GM12878 (cell line): ENCODE measurements around the gene MROH9. TPM values are rescaled to one million over a fixed set of nuclear protein-coding genes. Genes with fewer than 3 reads are reported as not detected.

Source experiments
- ATAC-seq: fragments of 200-7000 bp; cut with Tn5 transposase; 3 replicates; pipeline ENCODE4 v1.9.1; 2020; ENCODE audit warnings: mild to moderate bottlenecking, moderate library complexity
- BruUV-seq: library from RNA; stranded (reverse); fragments of 400-500 nt; replicated peaks from 2 replicates; lab custom pipeline; 2021; lab: Mats Ljungman, UMichigan
- CTCF ChIA-PET: fragments of 300-600 bp; sonication (Branson Sonifier 250); formaldehyde crosslinking; extraction: SDS; loops from one replicate; lab custom pipeline; 2021; ENCODE audit warnings: inconsistent platforms; lab: Yijun Ruan, JAX
- POLR2A ChIA-PET: fragments of 350-600 bp; formaldehyde crosslinking; extraction: SDS; loops from one replicate; lab custom pipeline; 2021; ENCODE audit warnings: inconsistent platforms; lab: Charles Lee
- RAD21 ChIA-PET: fragments of 300-600 bp; sonication (Branson Sonifier 250); formaldehyde crosslinking; loops from one replicate; lab custom pipeline; 2023; ENCODE audit warnings: antibody characterized with exemption; ENCODE audit not compliant: unreplicated experiment; lab: Charles Lee
- SMC1A ChIA-PET: fragments of 300-600 bp; sonication (Branson Sonifier 250); formaldehyde crosslinking; loops from one replicate; lab custom pipeline; 2023; ENCODE audit not compliant: unreplicated experiment, uncharacterized antibody; lab: Charles Lee
- DNase-seq: peaks from one replicate; pipeline ENCODE4 v3.0.0-alpha.2; 2011; ENCODE audit warnings: low read depth, low spot score
- FAIRE-seq: peaks from 3 replicates; lab custom pipeline; 2011; peaks lifted over from hg19 to GRCh38; lab: Jason Lieb, UNC
- H2AFZ ChIP-seq: 2 replicates; pipeline ENCODE4 v1.6.0; 2011; ENCODE audit warnings: low read depth, low read length, control low read depth; ENCODE audit not compliant: control insufficient read depth
- H3K27ac ChIP-seq: 2 replicates; pipeline ENCODE4 v1.5.1; 2011; ENCODE audit warnings: control low read depth; ENCODE audit not compliant: control insufficient read depth, insufficient read depth
- H3K27me3 ChIP-seq, 2 experiments: replicated peaks in 1 of 2; 2 replicates each; pipeline versions ENCODE4 v1.6.0 to v1.6.1; 2011; ENCODE audit warnings: low read length in 1 of 2; ENCODE audit not compliant: control insufficient read depth in 2 of 2, insufficient read depth in 2 of 2
- H3K36me3 ChIP-seq, 2 experiments: 2 replicates each; pipeline ENCODE4 v1.5.1; 2011; ENCODE audit warnings: low read length in 1 of 2; ENCODE audit not compliant: control insufficient read depth in 2 of 2, insufficient read depth in 2 of 2
- H3K4me1 ChIP-seq: 2 replicates; pipeline ENCODE4 v1.6.1; 2011; ENCODE audit warnings: mild to moderate bottlenecking, low read length, moderate library complexity, mixed read lengths; ENCODE audit not compliant: control insufficient read depth, insufficient read depth
- H3K4me2 ChIP-seq: 2 replicates; pipeline ENCODE4 v1.6.0; 2011; ENCODE audit warnings: control low read depth; ENCODE audit not compliant: control insufficient read depth, insufficient read depth
- H3K4me3 ChIP-seq: fragments of 200-600 bp; sonication (generic); 2 replicates; pipeline ENCODE4 v1.5.1; 2016
- H3K79me2 ChIP-seq: 2 replicates; pipeline ENCODE4 v1.6.0; 2011; ENCODE audit warnings: low read length; ENCODE audit not compliant: control insufficient read depth, insufficient read depth
- H3K9ac ChIP-seq: 2 replicates; pipeline ENCODE4 v1.8.0; 2011; ENCODE audit warnings: low read length, control low read depth, mixed read lengths; ENCODE audit not compliant: control insufficient read depth, insufficient read depth
- H3K9me3 ChIP-seq: replicated peaks from 3 replicates; pipeline ENCODE4 v1.5.1; 2011; ENCODE audit warnings: mild to moderate bottlenecking, low read length; ENCODE audit not compliant: control insufficient read depth, insufficient read depth
- H4K20me1 ChIP-seq: 2 replicates; pipeline ENCODE4 v1.6.0; 2011; ENCODE audit not compliant: control insufficient read depth, insufficient read depth
- IKZF2 ChIP-seq, 2 experiments: fragments of 450-650 bp; IDR thresholded peaks; 2 replicates each; pipeline ENCODE4 v1.6.1; 2017; ENCODE audit warnings: mild to moderate bottlenecking in 2 of 2, moderate library complexity in 2 of 2
- MTA2 ChIP-seq: fragments of 450-650 bp; IDR thresholded peaks from 2 replicates; pipeline ENCODE4 v1.6.1; 2016; ENCODE audit warnings: low read depth, mild to moderate bottlenecking, moderate library complexity
- NFXL1 ChIP-seq: fragments of 450-650 bp; IDR thresholded peaks from 2 replicates; pipeline ENCODE4 v1.6.1; 2017; ENCODE audit warnings: antibody characterized with exemption, mild to moderate bottlenecking, borderline replicate concordance
- SREBF2 ChIP-seq: IDR thresholded peaks from 2 replicates; pipeline ENCODE4 v1.6.1; 2012; ENCODE audit warnings: mild to moderate bottlenecking, low read length
- SUZ12 ChIP-seq: fragments of 200-600 bp; sonication (generic); IDR thresholded peaks from one replicate; pipeline ENCODE4 v1.6.1; 2018; ENCODE audit warnings: antibody characterized with exemption, mild to moderate bottlenecking; ENCODE audit not compliant: unreplicated experiment
- TCF12 ChIP-seq: IDR thresholded peaks from 2 replicates; pipeline ENCODE4 v1.6.1; 2011; ENCODE audit warnings: low read depth, mild to moderate bottlenecking, low read length
- ZNF207 ChIP-seq: fragments of 450-650 bp; IDR thresholded peaks from 2 replicates; pipeline ENCODE4 v1.6.1; 2014; ENCODE audit warnings: antibody characterized with exemption, mild to moderate bottlenecking, borderline replicate concordance
- WGBS: methylation state at CpG from one replicate; pipeline ENCODE4 v1.1.6; 2016; ENCODE audit warnings: low lambda C conversion rate; ENCODE audit not compliant: insufficient replicate concordance, insufficient coverage; ENCODE audit errors: missing lambda C conversion rate; 5-methylcytosine and 5-hydroxymethylcytosine counted together
- in situ Hi-C: fragments of 300-500 bp; cut with MboI; formaldehyde crosslinking; loops from 9 replicates; pipeline ENCODE4 v1.14.3; 2018; ENCODE audit warnings: mixed read lengths
- intact Hi-C: fragments of 100-400 bp; cut with micrococcal nuclease; formaldehyde crosslinking; loops from one replicate; pipeline ENCODE4 v1.14.2; 2022; ENCODE audit not compliant: unreplicated experiment
- polyA plus RNA-seq, 11 experiments: library from polyadenylated mRNA; depleted of rRNA in 4 of 11; unstranded in 6 of 11; stranded (reverse) in 5 of 11; fragments of >200 nt; fragmentation: Nextera tagmentation in 4 of 11; fragmentation: Illumina TruSeq in 1 of 11; extraction: Ambion mirVana in 4 of 11; extraction: Trizol in 1 of 11; gene quantifications; 1 replicate in 1 of 11; 2 replicates in 10 of 11; pipeline versions ENCODE4 v1.2.1 to v1.2.3, GENCODE V29; 2011 to 2016; ENCODE audit warnings: inconsistent platforms in 2 of 11, missing spikeins in 2 of 11, low read depth in 1 of 11
- total RNA-seq, 4 experiments: library from RNA; depleted of rRNA in 3 of 4; stranded (reverse); fragments of >200 nt in 3 of 4; fragmentation: Illumina TruSeq in 1 of 4; extraction: Trizol in 1 of 4; gene quantifications; 2 replicates each; pipeline versions ENCODE4 v1.2.1 to v1.2.3, GENCODE V29; 2013 to 2021
- TF ChIP-seq, protein P1 (sequence below): fragments of 450-650 bp; formaldehyde crosslinking; IDR thresholded peaks from 2 replicates; pipeline ENCODE4 v1.4.0; 2020; ENCODE audit warnings: mild to moderate bottlenecking, moderate library complexity
- TF ChIP-seq, protein P2 (sequence below): IDR thresholded peaks from 2 replicates; pipeline ENCODE4 v1.6.1; 2012; ENCODE audit warnings: improper control_type of control experiment, low read depth, low read length; ENCODE audit not compliant: insufficient replicate concordance
- TF ChIP-seq, protein P3 (sequence below): fragments of 450-650 bp; IDR thresholded peaks from 2 replicates; pipeline ENCODE4 v1.6.1; 2016; ENCODE audit warnings: mild to moderate bottlenecking
- TF ChIP-seq, protein P4 (sequence below): fragments of 450-650 bp; IDR thresholded peaks from 2 replicates; pipeline ENCODE4 v1.6.1; 2018; ENCODE audit warnings: mild to moderate bottlenecking, low read depth, moderate library complexity; ENCODE audit not compliant: partially characterized antibody

The MROH9 gene
- total and polyA plus RNA-seq, 10 of the 15 experiments (the other 5 are each of a cell fraction or from before 2014, with no cell fraction given): not detected

DNA sequence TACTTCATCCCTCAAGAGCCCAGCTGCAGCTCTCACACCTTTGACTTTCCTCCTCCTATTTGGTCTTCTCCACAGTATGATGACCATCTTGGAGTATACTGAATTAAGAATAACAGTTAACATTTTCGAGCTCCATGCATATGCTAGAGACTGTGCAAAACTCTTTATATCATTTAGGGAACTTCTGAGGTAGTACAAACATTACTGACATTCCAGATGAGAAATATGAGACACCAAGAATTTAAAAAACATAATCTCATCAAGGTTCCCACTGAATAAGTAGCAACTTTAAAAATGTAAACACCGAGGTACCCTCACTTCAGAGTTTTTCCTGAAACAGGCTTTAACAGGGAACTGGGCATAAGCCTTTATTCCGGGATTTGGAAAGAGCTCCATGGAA is 178.0 kb downstream of the MROH9 start:
- ChIA-PET POLR2A (no interaction called here), SMC1A (no interaction called here), RAD21 (no interaction called here), CTCF (interaction anchor here (0.6 kb wide), 1 partner anchor 74 kb away, joined by 3 read pairs; no protein-coding TSS in a partner anchor)
- Histone ChIP-seq H4K20me1 (no peaks in the 10 kb centered on the region), H2AFZ (no peak overlapping the region), H3K9ac (no peak overlapping the region), H3K27me3 (no peaks in the 10 kb centered on the region), H3K4me2 (no peak overlapping the region), H3K9me3 (no peaks in the 10 kb centered on the region), H3K4me1 (no peaks in the 10 kb centered on the region), H3K4me3 (no peak overlapping the region), H3K36me3 (no peaks in the 10 kb centered on the region), H3K79me2 (no peaks in the 10 kb centered on the region), H3K27ac (no peak overlapping the region)
- DNase-seq (no peak), ATAC-seq (no peak), FAIRE-seq (no peak)
- WGBS: 2% methylated on average over 3 of the region's 3 CpGs
- BruUV-seq: no TSS peak
- intact Hi-C loops (no loop called here), in situ Hi-C loops (no loop called here)
- TF ChIP-seq, protein P1, sequence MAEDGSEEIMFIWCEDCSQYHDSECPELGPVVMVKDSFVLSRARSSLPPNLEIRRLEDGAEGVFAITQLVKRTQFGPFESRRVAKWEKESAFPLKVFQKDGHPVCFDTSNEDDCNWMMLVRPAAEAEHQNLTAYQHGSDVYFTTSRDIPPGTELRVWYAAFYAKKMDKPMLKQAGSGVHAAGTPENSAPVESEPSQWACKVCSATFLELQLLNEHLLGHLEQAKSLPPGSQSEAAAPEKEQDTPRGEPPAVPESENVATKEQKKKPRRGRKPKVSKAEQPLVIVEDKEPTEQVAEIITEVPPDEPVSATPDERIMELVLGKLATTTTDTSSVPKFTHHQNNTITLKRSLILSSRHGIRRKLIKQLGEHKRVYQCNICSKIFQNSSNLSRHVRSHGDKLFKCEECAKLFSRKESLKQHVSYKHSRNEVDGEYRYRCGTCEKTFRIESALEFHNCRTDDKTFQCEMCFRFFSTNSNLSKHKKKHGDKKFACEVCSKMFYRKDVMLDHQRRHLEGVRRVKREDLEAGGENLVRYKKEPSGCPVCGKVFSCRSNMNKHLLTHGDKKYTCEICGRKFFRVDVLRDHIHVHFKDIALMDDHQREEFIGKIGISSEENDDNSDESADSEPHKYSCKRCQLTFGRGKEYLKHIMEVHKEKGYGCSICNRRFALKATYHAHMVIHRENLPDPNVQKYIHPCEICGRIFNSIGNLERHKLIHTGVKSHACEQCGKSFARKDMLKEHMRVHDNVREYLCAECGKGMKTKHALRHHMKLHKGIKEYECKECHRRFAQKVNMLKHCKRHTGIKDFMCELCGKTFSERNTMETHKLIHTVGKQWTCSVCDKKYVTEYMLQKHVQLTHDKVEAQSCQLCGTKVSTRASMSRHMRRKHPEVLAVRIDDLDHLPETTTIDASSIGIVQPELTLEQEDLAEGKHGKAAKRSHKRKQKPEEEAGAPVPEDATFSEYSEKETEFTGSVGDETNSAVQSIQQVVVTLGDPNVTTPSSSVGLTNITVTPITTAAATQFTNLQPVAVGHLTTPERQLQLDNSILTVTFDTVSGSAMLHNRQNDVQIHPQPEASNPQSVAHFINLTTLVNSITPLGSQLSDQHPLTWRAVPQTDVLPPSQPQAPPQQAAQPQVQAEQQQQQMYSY (CRISPR knock-in tag): no peak
- TF ChIP-seq TCF12 (no peak), SREBF2 (no peak), IKZF2 (IDR thresholded peaks at IDR 0.05) (no peak), MTA2 (no peak), NFXL1 (no peak), ZNF207 (no peak), SUZ12 (no peak)
- TF ChIP-seq, protein P2, sequence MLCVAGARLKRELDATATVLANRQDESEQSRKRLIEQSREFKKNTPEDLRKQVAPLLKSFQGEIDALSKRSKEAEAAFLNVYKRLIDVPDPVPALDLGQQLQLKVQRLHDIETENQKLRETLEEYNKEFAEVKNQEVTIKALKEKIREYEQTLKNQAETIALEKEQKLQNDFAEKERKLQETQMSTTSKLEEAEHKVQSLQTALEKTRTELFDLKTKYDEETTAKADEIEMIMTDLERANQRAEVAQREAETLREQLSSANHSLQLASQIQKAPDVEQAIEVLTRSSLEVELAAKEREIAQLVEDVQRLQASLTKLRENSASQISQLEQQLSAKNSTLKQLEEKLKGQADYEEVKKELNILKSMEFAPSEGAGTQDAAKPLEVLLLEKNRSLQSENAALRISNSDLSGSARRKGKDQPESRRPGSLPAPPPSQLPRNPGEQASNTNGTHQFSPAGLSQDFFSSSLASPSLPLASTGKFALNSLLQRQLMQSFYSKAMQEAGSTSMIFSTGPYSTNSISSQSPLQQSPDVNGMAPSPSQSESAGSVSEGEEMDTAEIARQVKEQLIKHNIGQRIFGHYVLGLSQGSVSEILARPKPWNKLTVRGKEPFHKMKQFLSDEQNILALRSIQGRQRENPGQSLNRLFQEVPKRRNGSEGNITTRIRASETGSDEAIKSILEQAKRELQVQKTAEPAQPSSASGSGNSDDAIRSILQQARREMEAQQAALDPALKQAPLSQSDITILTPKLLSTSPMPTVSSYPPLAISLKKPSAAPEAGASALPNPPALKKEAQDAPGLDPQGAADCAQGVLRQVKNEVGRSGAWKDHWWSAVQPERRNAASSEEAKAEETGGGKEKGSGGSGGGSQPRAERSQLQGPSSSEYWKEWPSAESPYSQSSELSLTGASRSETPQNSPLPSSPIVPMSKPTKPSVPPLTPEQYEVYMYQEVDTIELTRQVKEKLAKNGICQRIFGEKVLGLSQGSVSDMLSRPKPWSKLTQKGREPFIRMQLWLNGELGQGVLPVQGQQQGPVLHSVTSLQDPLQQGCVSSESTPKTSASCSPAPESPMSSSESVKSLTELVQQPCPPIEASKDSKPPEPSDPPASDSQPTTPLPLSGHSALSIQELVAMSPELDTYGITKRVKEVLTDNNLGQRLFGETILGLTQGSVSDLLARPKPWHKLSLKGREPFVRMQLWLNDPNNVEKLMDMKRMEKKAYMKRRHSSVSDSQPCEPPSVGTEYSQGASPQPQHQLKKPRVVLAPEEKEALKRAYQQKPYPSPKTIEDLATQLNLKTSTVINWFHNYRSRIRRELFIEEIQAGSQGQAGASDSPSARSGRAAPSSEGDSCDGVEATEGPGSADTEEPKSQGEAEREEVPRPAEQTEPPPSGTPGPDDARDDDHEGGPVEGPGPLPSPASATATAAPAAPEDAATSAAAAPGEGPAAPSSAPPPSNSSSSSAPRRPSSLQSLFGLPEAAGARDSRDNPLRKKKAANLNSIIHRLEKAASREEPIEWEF: no peak
- TF ChIP-seq, protein P3, sequence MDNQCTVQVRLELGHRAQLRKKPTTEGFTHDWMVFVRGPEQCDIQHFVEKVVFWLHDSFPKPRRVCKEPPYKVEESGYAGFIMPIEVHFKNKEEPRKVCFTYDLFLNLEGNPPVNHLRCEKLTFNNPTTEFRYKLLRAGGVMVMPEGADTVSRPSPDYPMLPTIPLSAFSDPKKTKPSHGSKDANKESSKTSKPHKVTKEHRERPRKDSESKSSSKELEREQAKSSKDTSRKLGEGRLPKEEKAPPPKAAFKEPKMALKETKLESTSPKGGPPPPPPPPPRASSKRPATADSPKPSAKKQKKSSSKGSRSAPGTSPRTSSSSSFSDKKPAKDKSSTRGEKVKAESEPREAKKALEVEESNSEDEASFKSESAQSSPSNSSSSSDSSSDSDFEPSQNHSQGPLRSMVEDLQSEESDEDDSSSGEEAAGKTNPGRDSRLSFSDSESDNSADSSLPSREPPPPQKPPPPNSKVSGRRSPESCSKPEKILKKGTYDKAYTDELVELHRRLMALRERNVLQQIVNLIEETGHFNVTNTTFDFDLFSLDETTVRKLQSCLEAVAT: no peak
- TF ChIP-seq, protein P4, sequence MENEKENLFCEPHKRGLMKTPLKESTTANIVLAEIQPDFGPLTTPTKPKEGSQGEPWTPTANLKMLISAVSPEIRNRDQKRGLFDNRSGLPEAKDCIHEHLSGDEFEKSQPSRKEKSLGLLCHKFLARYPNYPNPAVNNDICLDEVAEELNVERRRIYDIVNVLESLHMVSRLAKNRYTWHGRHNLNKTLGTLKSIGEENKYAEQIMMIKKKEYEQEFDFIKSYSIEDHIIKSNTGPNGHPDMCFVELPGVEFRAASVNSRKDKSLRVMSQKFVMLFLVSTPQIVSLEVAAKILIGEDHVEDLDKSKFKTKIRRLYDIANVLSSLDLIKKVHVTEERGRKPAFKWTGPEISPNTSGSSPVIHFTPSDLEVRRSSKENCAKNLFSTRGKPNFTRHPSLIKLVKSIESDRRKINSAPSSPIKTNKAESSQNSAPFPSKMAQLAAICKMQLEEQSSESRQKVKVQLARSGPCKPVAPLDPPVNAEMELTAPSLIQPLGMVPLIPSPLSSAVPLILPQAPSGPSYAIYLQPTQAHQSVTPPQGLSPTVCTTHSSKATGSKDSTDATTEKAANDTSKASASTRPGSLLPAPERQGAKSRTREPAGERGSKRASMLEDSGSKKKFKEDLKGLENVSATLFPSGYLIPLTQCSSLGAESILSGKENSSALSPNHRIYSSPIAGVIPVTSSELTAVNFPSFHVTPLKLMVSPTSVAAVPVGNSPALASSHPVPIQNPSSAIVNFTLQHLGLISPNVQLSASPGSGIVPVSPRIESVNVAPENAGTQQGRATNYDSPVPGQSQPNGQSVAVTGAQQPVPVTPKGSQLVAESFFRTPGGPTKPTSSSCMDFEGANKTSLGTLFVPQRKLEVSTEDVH: no peak
